GM21576 (cell line): ENCODE data around the gene BAZ2A.
A peak's percentile ranks its signal among the peaks of the same experiment; 100 is the strongest.
"Not testable (repeated sequence)": the region's sequence is repeated elsewhere in the genome, so short reads cannot be mapped to it uniquely, and the experiment has no call there.

Source experiments
- ATAC-seq: cut with Tn5 transposase; IDR thresholded peaks from one replicate; pipeline ENCODE4 v1.9.1; 2021; ENCODE audit warnings: mild to moderate bottlenecking, moderate library complexity; ENCODE audit not compliant: unreplicated experiment

Gene BAZ2A

GRCh38 chr12:56630180-56630632, at the start of gene BAZ2A:
Gene BAZ2A (minus strand): TSS chr12:56630326. CDS start chr12:56617530, 12,796 bp downstream.
- peak; percentile 52 for ATAC-seq

DNA sequence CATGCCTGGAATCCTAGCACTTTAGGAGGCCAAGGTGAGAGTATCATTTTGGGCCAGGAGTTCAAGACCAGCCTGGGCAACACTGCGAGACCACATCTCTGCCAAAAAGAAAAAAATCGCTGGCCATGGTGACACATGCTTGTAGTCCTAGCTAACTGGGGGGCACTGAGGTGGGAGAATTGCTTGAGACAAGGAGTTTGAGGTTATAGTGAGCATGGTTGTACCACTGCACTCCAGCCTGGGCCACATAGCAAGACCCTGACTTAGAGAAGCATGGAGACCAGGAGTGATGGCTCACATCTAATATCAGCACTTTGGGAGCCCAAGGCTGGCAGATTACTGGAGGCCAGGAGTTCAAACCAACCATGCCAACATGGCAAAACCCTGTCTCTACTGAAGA, 48.7 kb upstream of the BAZ2A start:
- ATAC-seq, result no peak

DNA sequence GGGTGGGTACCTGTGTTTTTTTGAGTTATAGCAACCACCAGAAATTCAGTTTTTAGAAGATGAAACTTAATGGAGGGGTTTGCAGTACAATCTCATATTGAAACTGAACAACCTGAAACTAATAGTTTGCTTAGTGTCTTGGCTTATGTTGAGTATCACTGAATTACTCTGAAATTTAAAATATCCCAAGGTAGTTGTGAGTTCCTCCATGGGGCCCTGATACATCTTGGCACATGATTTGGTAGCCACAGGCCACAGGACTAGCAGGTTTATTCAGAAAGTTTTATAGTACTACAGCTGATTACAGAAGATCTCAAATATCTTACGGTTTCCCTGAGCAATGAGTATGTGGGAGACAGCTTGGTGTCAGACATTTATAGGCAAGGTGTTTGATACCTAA, 47.6 kb upstream of the BAZ2A start:
- ATAC-seq, result no peak

DNA sequence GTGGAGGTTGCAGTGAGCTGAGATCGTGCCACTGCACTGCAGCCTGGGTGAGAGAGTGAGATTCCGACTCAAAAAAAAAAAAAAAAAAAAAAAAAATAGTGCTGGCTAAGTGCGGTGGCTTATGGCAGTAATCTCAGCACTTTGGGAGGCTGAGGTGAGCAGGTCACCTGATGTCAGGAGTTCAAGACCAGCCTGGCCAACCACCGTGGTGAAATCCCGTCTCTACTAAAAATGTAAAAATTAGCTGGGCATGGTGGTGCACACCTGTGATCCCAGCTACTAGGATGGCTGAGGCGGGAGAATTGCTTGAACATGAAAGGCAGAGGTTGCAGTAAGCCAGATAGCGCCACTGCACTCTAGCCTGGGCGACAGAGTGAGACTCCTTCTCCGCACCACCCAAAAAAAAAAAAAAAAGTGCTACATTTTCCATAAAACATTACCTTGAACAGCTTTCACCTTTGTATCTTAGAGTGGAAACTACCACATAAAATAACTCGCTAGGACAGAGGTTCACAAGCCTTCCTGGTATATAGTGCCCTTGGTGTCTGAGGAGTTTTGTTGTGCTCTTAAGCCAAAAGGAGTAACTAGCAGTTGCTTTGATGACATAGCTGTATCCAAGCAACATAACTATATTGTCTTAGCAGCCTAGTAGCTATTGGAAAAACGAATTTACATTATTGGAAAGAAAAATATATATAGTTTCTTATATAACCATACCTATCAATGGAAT, 46.9 kb upstream of the BAZ2A start:
- no peak for ATAC-seq

- no peak for ATAC-seq
These were observed 41.5 kb upstream of the BAZ2A start for GRCh38 chr12:56671608-56672007.

- no peak for ATAC-seq
These were observed 40.7 kb upstream of the BAZ2A start for GRCh38 chr12:56670836-56671235.

GRCh38 chr12:56668197-56668457, 38.0 kb upstream of the BAZ2A start:
- no peak for ATAC-seq

DNA sequence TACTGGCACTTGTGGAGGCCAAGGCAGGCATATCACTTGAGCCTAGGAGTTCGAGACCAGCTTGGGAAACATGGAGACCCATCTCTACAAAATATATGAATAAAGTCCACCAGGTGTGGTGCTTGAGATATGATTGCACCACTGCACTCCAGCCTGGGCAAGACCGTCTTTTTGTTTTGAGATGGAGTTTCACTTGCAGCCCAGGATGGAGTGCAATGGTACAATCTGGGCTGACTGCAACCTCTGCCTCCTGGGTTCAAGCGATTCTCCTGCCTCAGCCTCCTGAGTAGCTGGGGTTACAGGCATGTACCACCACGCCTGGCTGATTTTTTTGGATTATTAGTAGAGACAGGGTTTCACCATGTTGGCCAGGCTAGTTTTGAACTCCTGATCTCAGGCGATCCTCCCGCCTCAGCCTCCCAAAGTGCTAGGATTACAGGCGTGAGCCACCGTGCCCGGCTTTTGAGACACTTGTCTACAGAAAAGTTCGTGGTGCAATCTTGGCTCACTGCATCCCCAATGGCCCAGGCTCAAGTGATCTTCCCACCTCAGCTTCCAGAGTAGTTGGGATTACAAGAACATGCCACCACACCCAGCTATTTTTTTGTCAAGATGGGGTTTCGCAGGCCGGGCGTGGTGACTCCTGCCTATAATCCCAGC, 32.0 kb upstream of the BAZ2A start:
- no peak for ATAC-seq

GRCh38 chr12:56661560-56661959, 31.4 kb upstream of the BAZ2A start:
- no peak for ATAC-seq

GRCh38 chr12:56658921-56659320, 28.8 kb upstream of the BAZ2A start:
- no peak for ATAC-seq

- ATAC-seq, result peak; percentile 50
These were observed 27.6 kb upstream of the BAZ2A start for GRCh38 chr12:56657416-56658379.

- ATAC-seq, result not testable (repeated sequence)
These were observed 23.7 kb upstream of the BAZ2A start for GRCh38 chr12:56653781-56654180.

GRCh38 chr12:56648023-56648422, 17.9 kb upstream of the BAZ2A start:
- not testable (repeated sequence) for ATAC-seq

DNA sequence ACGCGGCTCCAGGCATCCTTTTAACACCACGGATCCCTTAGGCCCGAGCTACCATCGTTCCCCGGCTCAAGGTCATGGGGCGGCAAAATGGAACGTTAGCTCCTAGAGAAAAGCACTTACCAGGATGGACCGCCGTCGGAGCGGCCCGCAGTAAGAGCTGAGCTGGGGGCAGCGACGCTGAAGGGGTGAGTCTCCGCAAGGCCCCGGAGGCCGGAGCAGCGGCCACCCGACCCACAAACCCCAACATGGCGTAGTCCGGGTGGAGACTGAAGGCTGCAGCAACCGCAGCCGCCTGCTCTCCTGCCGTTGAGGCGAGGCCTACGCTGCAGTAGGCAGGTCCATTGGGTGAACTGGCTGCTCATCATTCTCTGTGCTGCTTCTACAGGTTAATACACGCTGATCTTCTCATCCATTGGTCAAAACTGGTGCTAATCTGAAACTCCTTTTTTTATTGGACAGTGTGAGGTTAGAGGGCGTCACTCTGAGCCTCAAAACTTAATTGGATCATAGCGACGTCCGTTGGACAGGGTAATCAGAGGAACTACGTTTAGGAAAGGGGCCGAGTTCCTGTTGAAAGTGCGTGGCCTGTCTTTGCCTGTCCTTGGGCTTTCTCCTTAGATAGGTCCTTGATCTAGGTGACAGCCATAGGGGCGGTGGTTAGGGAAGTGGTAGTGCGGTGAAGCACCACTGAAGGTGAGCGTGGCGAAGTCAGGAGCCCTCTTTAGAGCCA, 15.8 kb upstream of the BAZ2A start, which contains the start of gene ATP5F1B:
Gene ATP5F1B, minus strand, starts transcription at position 268 of the 730 bp plus-strand sequence. Its CDS starts 21 bp downstream, at position 247.
- peak; percentile 98 for ATAC-seq

DNA sequence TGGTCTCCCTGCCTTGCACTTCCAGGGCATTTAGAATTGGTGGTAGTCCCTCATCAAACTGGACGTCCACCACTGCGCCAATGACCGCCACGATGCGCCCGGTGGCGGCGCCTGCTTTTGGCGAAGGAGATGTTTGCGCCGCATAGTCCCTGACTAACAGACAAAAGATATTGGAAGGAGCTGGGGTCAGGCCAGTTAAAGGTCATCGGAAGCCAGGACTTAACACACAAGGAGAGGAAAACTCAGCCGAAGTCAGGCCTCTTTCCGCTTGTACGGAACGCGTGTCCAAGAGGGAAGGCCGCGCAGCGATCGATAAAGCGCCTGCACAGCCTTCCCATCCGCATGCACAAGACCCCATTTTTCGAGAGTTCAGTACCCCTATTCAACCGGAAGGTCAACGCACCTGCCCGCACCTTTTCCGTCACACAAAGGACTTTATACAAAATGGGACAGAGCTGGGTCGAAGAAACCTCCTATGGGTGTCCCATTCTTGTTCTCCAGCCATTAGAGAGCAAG, 15.1 kb upstream of the BAZ2A start:
- no peak for ATAC-seq

- no peak for ATAC-seq
These were observed 14.5 kb upstream of the BAZ2A start for GRCh38 chr12:56644654-56645053.

- no peak for ATAC-seq
These were observed 11.1 kb upstream of the BAZ2A start for GRCh38 chr12:56641219-56641618.

DNA sequence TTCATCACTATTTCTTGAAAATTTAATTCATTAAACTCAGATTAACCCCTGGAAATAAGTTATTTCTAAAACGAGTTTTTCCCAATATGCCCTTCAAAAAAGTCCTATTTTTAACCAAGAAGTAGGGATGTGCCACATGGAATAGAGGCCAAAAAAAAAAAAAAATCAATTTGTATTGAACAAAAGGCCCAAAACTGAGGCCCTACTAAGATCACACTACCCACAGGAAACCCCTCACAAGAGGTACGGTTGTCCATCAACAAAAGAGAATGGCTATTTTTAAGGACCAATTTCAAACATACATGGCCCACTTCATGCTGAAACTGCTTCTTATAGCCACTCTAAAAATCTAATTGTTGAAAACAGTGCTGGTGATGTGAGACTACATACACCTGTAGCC, 7.5 kb upstream of the BAZ2A start:
- no peak for ATAC-seq

GRCh38 chr12:56636675-56637540, 6.8 kb upstream of the BAZ2A start:
- ATAC-seq, result peak; percentile 44
